HG03571 (cell line): ENCODE measurements around the gene PCGF2.

Source experiments
- ATAC-seq: cut with Tn5 transposase; IDR thresholded peaks from one replicate; pipeline ENCODE4 v1.9.1; 2021; ENCODE audit not compliant: unreplicated experiment

Gene PCGF2

DNA sequence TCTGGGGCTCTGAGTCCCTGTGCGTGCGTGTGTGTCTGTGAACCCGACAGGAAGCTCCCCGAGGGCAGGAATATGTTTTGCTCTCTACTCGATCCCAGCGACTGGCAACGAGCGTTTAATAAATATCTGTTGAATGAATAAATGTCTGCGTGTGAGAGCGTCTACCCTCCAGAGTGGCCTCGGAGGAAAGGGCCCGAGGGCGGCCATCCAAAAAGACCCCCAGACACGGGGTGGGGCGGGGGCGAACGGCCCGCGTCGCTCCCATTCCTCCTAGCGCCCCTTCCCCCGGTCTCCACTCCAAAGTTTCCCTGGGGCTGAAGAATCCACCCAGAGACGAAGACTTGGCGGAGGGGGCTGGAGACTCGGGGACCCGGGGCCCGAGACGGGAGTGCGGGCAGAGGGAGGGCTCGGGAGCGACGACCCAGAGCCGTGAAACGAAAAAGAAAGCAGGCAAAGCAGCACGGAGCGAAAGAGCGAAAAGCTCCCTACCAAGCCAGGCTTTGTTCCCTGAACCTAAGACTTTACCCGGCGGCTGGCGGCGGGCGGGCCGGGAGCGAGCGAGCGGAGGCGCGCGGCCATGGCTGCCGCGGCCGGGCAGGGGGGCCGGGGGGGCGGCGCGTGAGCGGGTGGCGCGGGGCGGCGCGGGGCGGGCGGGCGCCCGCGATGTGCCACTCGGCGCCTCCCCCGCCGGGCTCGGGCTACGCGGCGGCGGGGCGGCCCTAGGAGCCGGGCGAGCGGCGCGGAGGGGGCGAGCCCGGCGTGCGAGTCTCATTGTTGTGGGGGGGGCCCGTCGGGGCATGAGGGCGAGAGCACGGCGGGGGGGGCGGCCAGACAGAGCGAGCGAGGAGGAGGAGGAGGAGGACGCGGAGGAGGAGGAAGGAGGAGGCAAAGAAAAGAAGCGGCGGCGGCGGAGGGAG is 43.3 kb downstream of the PCGF2 start, which contains the start of gene MLLT6:
TSS of gene MLLT6 (plus strand) at position 668 of the 917 bp plus-strand sequence. CDS start 360 bp downstream, outside the sequence.
- no peak for ATAC-seq

DNA sequence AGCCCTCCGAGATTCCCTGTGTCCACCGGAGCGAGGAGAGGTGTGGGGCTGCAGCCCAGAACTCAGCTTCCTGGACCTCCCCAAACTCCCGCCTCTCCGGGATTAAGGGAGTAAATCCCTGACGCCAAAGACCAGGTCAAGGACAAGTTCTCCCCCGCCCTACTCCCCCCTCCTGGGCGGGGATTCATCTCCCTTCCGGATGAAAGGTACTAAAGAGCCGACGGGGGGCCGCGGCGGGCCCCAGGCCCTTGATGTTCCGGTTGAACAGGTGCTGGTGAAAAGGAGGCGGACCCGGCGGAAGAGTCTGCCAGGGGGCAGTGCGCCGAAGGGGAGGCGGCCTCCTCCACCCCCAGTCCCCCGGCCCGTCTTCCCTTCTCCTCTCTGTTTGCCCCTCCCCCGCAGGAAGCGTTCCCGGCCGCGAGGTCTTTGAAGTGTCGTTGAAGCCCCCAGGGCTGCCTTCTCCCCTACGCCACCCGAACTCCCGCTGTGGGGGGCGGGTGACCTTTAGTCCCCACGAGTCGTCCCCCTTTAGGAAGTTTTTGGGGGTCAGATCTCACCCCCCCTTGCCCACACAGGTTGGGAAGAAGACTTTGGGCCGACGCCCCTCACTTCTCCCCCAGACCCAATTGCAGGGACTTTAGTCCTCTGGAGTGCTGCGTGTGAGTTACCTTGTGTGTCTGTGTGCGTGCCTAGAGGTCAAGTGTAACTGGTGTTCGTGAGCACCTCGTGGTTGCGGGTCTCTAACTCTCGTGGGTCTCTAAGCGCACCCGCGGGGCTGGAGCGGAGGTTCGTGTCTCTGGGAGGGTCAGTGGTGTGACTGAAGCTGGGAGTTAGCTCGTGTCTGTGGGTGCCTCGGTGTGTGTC is 44.2 kb downstream of the PCGF2 start:
- ATAC-seq = no peak

DNA sequence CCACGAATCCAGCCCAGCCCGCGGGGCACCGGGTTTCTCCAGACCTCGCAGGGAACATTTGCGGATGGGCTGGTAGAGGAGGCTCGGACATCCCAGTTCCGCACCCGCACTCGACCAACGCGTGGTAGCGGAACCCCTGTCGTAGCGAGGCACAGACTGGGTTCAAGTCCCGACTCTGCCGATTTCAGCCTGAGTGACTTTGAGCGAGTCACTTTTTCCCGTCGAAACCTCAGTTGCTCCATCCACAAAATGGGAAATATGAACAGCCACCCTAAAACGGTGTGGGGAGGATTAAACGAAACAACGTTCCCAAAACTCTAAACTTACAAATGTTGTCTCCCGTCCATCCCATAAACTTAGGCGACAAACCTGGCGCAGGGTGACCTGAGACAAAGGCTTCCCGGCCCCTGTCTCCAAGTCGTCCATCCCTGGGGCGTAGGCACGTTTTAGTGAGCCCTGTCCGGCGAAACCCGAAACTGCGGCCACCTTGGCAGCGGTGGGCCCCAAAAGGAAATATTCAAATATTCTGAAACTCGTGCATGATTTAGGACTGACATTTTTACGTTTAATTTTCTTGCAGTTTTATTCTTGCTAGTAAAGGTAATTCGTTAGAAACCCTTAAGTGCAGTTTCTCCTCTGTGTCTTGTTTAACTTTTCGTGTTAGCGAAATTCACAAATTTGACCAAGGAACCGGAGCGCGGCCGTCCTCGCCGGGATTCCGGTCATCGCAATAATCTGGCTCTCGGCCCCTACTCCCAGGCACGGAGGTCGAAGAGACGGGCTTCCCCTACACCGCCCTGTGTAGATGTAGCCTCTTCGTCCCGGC is 45.0 kb downstream of the PCGF2 start:
- no peak for ATAC-seq

DNA sequence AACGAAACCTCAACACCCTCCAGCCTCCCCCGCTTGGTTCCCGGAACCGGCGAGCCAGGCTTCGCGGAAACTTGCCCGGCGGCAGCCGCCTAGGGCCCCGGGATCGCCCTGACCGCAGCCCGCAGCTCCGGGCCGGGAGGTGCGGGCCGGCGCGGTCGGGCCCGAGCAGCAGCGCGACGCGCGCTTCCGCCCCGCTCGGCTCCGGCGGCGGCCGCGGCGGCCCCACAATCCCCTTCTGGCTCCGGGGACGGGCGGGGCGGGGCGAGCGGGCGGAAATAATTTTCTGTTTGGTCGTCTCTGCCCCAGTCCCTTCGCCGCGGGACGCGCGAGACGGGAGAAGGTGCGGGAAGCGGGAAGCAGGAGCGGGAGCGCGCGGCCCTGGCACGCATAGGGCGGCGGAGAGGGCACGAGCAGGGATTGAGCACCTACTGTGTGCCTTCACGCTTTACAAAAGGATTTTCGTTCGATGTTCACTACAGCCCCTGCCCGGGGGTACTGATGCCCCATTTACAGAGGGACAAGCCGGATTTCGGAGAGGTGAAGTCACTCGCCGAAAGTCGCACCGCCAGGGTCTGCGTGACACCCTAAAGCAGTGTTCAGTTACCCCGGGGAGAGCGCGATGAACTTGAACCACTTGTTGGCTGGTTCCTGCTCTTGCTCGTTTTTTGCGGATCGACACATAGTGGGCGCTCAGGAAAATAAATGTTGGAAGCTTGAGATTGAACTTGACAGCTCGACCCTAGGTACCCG is 45.8 kb downstream of the PCGF2 start:
- ATAC-seq = no peak

DNA sequence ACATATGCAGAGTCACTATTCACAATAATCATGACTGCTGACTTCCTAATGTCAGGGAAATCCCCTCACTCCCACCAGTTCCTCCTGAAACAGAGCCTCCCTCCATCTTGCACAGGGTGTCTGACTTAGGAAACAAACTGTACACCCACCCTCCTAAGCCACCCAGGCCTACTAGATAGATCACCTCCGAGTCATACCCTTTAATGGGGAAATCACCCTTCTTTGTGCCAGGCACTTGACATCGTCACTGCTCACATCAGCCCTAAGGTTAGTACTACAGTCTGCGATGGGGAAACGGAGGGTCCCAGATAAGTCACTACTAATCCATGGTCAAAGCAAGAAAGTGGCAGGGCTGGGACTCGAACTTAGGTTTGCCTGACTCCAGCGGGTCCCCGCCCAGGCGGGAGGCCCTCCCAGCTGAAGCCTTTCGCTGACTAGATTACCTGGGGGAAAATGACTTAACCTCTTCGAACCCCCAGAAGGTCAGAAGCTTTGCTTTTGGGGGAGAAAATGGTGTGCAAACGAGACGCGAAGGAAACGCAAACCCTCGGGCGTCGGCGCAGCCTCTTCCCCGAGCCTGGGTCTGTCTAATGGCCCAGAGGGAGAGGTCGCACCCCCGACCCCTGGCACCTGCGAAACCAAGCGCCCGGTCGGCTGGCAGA is 46.5 kb downstream of the PCGF2 start:
- no peak for ATAC-seq

DNA sequence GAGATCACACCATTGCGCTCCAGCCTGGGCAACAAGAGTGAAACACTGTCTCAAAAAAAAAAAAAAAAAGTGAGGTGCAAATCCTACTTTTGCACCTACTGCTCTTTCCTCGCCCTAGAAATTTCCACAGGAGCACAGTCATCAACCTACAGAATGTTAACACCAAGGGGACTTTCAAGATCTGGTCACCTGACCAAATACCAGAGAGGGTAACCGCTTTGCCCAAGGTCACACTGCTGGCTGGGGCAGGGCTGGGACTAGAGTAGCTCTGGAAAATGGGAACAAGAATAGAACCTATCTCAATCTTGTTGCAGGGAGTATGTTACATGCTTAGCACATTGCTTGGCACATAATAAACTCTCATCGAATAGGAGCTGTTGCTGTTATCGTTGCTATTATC is 49.4 kb downstream of the PCGF2 start:
- ATAC-seq = no peak

DNA sequence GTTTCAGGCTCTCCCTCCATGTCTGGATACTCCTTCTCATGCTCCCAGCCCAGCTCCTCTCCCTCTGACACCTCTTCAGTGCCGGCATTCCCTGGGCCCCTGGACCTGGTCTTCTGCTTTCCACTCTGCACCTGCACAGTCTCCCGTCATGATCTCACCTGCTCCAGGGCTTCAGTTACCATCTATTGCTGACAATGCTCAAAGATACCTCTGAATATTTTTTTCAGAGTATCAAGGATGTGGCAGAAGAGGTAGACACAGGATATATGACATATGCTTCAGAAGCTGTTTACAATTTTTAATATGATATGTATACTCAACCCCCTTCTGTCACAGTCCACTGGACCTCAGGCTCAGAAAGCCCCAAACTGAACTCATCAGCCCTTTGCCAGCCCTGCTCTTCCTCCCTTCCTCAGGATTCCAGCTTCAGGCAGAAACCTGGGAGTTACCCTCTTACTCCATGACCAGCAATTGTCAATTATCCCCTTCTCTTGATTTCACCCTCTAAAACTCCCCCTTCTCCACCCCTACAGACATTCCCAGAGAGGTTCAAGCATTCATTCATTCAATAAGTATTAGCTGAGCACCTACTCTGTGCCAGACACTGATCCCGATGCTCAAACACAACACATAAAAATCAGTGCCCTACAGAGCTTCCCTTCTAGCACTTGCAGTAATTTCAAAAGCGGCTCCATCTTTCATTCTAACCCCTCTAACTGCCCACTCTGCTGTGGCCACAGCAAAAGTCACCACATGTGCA is 50.9 kb downstream of the PCGF2 start:
- no peak for ATAC-seq

DNA sequence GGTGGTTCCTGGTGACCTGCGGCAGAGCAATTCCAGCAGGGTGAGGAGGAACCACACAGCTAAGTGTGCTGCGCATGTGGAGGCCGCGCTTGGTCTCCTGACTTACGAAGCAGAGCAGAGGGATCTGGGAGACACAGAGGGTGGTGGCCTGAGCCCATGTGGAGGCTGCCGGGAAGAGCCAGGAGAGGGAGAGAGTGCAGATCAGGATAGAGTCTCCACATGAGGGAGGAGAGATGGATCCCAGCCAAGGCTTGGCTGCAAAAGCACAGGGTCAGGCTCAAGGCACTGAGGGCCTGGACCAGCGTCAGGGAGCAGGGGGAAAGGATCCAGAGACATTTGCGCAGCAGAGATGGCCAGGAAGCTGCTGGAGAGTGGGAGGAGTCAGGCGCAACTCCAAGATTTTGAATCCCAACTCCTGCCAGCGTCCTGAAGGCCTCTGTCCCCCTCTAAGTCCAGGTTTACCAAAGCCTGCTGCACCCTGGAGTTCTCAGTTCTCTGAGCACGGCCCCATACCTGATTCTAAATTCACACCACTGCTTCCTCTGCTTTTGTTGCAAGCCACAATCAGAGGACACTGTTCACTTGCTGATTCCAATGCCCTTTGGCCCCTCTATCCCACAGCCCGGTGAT is 54.3 kb downstream of the PCGF2 start:
- no peak for ATAC-seq

DNA sequence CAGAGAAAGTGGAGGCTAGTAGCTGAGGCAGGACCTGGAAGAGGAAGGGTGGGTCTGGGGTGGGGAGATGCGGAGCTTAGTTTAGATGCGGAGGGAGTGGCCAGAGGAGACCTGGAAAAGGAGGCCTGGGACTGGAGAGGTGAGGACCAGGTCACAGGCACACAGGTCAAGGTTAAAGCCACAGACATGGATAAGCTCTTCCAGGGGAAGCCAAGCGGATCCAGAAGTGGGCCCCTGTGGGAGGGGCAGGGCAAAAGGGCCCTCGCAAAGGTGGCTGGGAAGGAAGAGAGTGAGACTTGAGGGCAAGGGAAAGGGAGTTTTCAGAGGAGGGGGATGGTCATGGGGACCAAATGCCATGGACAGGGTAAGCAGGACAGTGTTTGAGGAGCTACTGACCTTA is 57.0 kb downstream of the PCGF2 start:
- no peak for ATAC-seq

DNA sequence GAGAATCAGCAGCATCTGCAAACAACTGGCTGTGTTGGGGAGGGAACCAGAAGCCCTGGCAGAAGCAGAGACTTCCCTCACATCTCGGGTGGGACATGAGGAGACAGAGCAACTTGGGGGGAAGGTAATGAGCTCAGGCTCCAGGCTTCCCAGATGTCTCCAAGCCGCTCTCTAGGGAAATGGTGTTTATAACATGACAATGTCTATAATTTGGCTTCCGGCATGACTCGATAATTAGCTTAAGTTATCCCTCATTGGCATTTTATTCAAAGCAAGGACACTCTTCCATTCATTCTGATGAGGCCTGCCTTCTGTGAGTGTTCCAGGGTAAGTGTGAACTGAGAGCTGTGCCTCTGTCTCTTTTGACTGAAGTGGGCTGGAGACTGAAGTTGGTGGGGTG is 57.8 kb downstream of the PCGF2 start:
- ATAC-seq = no peak

DNA sequence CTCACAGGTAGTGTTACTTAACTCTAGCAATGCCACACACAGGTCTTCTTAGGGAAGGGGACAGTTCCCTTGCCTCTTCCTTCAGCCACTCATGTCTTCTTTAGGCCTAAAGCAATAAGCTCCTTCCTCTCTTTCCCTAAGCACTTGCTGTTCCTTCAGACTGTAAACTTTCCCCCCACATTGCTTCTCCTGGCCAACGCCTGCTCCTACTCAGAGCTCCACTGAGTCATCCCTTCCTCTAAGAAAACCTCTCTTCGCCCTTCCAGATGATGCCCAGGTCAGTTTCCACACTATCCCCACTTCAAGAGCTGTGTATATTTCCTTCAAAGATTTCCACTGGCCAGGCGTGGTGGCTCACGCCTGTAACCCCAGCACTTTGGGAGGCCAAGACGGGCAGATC is 60.9 kb downstream of the PCGF2 start:
- ATAC-seq = no peak

DNA sequence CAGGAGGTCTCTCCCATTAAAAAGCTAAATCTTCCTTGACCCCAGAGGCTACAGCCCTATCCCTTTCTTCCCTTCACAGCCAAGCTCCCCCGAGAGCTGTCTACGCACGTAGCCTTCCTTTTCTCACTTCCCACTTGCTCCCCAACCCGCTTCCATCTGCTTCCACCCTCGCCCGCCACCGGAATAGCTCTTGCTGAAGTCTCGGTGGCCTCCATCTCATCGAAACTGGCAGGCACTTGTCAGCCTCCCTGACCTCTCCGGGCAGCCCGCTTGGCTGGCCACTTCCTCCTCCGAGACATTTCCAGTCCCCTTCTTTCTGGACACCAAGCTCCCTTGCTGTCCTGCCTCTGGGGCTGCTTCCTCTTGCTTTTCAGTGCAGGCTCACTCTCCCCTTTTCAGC is 62.6 kb downstream of the PCGF2 start:
- no peak for ATAC-seq
